GM12878 (cell line): ENCODE results near the gene ABL2.
"Not testable (repeated sequence)": the region's sequence is repeated elsewhere in the genome, so short reads cannot be mapped to it uniquely, and the experiment has no call there.

Source experiments
- CBX5 ChIP-seq: sonication (generic); IDR thresholded peaks from 2 replicates; pipeline ENCODE4 v1.6.1; 2016; ENCODE audit warnings: low read depth, moderate library complexity, mild to moderate bottlenecking, inconsistent platforms
- CTCF ChIP-seq, 3 experiments: IDR thresholded peaks in 2 of 3; conservative IDR thresholded peaks in 1 of 3; 2 replicates each; pipeline ENCODE4 v1.5.1; 2011; ENCODE audit warnings: low read depth in 3 of 3, low read length in 3 of 3, mild to moderate bottlenecking in 3 of 3, control low read depth in 2 of 3, moderate library complexity in 2 of 3, inconsistent platforms in 1 of 3, mixed read lengths in 1 of 3; ENCODE audit not compliant: control insufficient read depth in 2 of 3, insufficient read depth in 1 of 3; ENCODE audit errors: extremely low read depth in 1 of 3
- FOXM1 ChIP-seq: IDR thresholded peaks from 2 replicates; pipeline ENCODE4 v1.6.1; 2012; ENCODE audit warnings: low read depth, mild to moderate bottlenecking, inconsistent platforms, low read length, moderate library complexity
- MTA2 ChIP-seq: fragments of 450-650 bp; IDR thresholded peaks from 2 replicates; pipeline ENCODE4 v1.6.1; 2016; ENCODE audit warnings: low read depth, mild to moderate bottlenecking, moderate library complexity
- POLR2AphosphoS2 ChIP-seq: IDR thresholded peaks from 2 replicates; pipeline ENCODE4 v1.6.1; 2011; ENCODE audit warnings: low read depth, mild to moderate bottlenecking, low read length, improper control_type of control experiment, moderate library complexity
- POLR2AphosphoS5 ChIP-seq: IDR thresholded peaks from 2 replicates; pipeline ENCODE4 v1.6.1; 2011; ENCODE audit warnings: mild to moderate bottlenecking, low read length, inconsistent platforms
- TCF7 ChIP-seq: IDR thresholded peaks from 2 replicates; pipeline ENCODE4 v1.6.1; 2014; ENCODE audit warnings: antibody characterized with exemption, borderline replicate concordance

GRCh38 chr1:179170468-179170770 is 59.1 kb downstream of the ABL2 start:
- TF ChIP-seq POLR2AphosphoS5; TCF7; CBX5; POLR2AphosphoS2; FOXM1; MTA2; CTCF (IDR thresholded peaks at IDR 0.05 in 2 of 3, conservative IDR thresholded peaks at IDR 0.05 in 1 of 3; ENCODE audit: control insufficient read depth in 2 of 3, extremely low read depth in 1 of 3, insufficient read depth in 1 of 3, low read depth in 3 of 3, low read length in 3 of 3): not testable (repeated sequence)
